NOMO-1 treated with dmso at 0.1 percent for 144 hours (cell line): Measurements from ENCODE around the gene SLC35F1.
"Not testable (repeated sequence)": the region's sequence is repeated elsewhere in the genome, so short reads cannot be mapped to it uniquely, and the experiment has no call there.

Experiments used
- DNase-seq: peaks from one replicate; lab custom pipeline; 2025; ENCODE audit not compliant: unreplicated experiment; lab: John Stamatoyannopoulos, UW

Gene SLC35F1

DNA sequence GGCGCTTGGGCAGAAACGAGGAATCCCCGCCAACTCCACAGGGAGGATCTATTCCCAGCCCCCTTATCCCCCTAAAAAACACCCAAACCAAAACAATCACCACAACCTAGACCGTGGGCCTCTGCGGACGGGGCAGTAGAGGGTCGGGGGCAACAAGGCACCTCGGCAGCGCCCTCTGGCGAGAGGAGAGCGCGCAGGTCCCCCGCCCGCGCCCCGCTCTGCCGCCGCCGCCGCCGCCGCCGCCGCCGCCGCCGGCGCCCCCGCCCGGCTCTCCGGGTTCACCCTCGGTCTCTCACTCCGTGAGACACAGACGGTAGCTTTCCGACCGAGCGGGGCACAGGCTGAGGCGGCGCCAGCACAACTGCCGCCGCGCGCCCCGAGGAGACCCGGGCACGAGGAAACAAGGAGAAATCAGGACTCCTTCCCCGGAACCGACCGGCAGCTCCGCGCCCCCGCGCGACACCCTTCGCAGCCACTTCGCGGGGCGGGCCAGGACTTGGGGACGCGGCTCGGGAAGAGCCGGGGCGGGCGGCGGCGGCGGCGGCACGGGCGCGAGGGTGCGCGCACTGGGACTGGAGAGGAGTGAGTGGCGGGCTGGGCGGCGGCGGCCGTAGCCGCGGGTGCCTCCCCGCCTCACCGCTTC is at the start of gene SLC35F1:
Gene SLC35F1 (plus strand): TSS at position 307 of the 643 bp plus-strand sequence.
- peak; percentile 6 for DNase-seq

DNA sequence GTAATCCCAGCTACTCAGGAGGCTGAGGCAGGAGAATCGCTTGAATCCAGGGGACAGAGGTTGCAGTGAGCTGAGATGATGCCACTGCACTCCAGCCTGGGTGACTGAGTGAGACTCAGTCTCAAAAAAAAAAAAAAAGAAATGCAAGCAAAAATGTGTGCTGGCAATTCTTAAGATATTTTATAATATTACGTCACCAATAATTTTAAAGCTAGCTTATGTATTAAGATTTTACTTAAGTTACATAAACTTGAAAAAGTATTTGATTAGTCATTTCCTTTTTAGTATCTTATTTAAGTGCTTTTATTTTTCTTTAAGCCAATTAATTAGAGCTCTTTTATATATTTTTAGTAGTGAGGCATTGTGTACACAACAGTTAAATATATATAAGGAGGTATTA is 48.5 kb upstream of the SLC35F1 start:
- not testable (repeated sequence) for DNase-seq

DNA sequence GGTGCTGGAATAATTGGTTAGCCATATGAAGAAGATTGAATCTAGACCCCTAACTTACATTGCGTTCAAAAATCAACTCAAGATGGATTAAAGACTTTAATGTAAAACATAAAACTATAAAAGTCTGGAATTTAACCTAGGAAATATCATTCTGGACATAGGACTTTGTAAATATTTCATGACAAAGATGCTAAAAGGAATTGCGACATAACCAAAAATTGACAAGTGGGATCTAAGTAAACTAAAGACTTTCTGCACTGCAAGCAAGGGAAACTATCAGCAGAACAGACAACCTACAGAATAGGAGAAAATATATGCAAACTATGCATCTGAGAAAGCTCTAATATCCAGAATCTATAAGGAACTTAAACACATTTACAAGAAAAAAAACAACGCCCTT is 45.5 kb upstream of the SLC35F1 start:
- DNase-seq, result no peak

DNA sequence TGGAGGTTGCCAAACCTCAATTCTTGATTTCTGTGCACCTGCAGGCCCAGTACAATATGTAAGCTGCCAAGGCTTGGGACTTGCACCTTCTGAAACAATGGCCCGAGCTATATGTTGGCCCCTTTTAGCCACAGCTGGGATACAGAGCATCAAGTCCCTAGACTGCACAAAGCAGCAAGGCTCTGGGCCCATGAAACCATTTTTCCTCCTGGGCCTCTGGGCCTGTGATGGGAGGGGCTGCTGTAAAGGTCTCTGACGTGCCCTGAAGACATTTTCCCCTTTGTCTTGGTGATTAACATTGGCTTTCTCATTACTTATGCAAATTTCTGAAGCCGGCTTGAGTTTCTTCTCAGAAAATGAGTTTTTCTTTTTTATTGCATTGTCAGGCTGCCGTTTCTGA is 40.5 kb upstream of the SLC35F1 start:
- no peak for DNase-seq

DNA sequence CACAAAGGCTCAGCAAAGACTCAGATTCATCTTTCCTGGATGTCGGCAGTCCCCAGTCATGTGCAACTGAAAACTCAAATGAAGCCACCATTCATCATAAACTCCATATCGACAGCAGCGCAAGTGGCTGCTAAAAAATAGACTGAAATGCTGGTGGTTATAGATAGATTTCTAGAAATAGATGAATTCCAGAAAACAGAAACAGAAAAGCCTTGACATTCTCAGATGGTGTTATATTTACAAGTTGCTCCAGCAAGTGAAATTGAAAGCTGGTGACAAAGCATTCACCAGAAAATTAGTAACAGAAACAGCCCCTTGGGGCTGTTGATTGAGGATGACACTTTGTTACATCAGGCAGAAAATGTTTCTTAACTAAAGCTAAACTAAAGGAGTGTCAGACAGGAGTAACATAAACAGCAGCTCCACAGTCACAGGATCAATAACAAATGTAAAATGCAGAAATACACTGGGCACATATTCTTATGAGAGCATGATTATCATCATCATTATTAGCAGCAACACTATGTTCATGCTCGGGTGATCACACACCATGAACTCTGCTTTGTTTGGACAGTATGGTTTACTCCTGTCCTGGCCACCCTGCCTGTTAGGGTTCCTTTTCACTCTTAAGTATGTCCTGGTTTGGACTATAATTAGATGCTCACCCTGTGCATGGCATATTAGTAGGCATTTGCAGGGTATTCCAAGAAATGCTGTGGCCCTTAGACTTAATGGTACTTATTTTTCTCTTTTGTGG is 36.4 kb upstream of the SLC35F1 start:
- no peak for DNase-seq

DNA sequence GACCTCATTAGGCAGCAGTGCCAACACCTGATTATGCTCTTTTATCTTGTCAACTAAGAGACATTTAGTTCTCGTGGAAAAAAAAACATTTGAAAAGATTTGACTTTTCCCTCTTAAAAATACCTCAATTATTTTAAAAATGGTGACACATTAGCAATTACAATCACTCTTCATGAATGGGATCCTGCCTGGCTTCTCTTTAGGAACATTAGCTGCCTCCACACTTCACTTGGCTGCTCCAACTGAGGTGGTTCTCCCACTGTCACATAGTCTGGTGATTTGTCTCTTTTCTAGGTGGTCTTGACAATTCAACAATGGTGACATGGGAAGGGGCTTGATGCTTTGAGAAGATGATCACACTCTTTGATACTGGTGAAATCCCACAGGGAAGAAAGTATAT is 26.2 kb upstream of the SLC35F1 start:
- DNase-seq, result no peak

DNA sequence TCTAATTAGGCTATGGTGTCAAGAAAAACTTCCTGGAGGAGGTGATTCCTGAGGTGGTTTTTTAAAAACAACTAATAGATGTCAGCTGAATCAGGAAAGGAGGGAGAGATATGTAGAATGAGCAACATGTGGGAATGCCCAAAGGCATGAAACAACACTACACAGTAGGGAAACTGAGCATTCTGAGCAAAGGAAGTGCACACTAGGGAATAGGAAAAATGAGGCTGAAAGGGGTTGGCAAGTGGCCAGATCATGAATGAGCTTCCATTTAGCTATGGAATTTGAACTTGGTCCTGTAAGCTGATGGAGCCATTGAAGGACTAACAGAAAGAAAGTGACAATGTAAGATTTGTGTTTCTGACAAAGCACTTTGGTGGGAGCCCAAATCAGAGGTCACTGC is 16.9 kb upstream of the SLC35F1 start:
- DNase-seq, result no peak

DNA sequence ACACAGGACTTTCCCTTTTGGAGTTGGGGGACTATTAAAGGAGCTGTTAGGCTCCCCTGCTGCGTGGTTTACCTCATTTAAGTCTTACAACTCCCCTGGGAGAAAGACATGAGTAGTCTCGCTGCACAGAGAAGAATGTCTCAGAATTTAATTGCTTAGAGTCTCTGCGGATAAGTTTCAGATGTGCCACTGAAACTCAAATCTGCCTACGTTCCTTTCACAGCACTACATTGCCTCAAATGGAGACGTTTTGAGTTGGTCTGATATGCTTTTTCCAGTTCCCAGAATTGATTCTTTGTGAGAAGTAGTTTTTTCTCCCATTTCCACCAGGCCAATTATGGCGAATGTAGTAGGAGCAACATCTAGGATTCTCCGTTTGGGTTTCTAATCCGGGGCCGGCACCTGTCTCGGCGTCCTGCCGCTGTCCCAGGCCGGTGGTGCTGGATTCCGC is 532 bp upstream of the SLC35F1 start:
- DNase-seq, result no peak

DNA sequence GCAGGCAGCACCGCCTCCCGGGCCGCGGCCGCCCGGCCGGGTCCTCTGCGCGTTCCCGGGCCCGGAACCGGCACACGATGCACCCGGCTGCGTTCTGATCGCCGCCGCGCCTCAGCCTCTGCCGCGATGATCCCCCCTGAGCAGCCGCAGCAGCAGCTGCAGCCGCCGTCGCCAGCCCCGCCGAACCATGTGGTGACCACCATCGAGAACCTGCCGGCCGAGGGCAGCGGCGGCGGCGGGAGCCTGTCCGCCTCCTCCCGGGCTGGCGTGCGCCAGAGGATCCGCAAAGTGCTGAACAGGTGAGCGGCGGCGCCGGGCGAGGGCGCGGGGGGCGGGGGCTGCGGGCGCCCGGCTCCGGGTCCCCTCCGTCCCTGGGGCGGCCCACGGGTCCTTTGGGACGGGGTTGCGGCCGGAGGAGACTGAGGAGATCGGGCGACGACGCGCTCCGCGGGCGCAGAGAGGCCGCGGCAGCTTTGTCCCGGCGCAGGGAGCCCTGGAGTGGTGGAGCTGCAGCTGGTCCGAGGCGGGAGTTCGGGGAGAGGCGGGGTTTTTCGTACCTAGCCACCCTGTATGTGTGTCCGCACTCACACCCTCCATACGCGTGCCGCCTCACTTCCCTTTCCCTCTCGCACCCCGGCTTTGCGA is 659 bp downstream of the SLC35F1 start:
- no peak for DNase-seq

DNA sequence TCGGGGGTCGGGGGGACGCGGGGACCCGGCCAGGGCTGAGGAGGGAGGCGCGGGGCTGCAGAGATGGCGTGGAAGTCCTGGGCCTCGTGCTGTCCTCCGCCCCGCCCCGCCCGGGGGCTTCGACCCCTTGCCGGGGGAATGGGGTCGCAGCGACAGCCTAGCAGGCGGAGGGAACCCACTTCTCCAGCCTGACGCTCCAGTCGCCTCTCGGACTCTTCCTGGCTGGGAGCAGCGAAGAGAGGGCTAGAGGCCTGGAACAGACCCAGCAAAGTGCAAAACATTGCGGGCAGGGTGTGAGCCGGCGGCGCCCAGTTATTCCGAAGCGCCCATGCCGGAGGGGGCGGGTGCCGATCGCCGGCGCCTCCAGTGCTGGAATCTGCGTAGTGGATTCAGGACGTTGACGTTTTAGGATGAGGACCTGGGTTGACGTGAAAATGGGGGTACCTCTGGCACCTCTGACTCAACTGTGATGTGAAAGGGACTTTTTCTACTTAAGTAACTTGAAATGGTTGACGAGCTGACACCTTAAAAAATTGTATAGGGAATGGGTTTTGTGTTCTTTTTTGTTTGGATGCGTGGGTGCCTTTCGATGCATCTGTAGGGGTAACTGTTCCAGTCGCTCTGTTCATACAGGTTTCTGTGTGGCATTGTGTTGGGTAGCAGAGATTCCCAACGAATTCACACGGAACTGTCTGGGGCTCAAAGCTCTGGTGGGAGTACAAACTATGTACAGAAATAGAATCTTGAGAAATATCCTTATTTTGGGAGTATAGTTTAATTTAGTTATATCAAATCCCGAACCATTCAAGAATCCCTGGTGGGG is 1.4 kb downstream of the SLC35F1 start:
- DNase-seq, result no peak

DNA sequence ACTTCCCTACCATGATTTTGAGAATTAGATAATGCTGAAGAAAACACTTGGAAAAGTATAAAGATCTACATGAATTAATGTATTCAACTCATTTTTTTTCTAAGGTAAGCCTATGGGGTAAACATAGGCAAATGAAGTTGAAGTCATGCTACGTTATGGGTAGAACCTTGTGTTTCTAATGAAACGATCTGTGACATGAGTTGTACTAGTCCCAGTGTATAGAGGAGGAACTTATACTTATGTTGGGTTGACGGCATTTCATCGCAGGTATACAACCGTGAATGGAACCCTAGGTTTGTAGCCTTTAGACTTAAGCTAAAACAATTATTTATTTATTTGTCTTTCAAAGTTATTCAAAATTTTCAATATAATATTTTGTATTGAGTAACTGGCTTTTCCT is 2.6 kb downstream of the SLC35F1 start:
- no peak for DNase-seq

DNA sequence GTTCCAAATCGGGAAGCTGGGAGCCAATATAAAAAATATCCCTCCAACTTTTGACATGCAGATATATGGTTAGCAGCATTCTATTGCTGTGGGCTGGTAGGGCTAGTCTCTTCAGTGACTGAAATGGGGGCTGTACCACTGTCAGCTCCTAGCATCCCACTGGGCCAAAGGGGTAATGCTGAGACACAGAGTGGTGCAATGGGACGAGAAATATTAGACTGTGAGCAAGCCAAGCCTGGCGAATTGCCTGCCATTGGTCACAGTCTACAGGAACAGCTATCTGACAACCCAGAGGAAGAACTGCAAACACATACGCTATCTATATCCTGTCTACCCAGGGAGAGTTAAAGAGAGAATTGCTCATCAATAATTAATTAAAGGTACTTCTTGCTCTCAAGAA is 3.5 kb downstream of the SLC35F1 start:
- no peak for DNase-seq

DNA sequence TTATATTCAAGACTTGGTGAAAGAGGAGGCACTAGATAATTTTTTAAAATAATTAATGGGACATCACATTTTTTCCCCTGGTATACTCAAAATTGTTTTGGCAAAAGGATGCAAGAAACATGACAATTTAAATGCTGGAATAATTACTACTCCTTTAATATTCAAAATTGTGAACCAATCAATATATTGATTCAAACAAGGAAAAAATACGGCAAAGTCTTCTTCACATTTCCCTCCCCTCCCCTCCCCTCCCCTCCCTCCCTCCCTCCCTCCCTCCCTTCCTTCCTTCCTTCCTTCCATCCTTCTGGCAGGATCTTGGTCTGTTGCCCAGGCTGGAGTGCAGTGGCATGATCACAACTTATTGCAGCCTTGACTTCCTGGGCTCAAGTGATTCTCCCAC is 4.1 kb downstream of the SLC35F1 start:
- DNase-seq, result no peak

DNA sequence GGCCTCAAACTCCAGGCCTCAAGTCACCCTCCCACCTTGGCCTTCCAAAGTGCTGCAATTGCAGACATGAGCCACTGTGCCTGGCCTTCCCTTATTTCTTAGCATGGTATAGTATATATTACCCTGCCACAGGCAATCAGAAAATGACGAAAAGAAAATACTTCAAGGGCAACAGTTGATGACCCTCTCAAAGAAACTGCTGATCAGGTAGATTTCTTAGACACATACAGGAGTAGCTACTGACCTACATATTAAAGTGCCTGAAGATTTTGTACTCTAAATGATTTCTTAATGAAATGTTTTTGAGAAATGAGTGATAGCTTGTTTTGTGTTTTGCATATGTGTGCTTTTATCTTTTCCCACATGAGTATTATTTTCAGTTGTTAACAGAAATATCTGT is 4.6 kb downstream of the SLC35F1 start:
- DNase-seq, result no peak

DNA sequence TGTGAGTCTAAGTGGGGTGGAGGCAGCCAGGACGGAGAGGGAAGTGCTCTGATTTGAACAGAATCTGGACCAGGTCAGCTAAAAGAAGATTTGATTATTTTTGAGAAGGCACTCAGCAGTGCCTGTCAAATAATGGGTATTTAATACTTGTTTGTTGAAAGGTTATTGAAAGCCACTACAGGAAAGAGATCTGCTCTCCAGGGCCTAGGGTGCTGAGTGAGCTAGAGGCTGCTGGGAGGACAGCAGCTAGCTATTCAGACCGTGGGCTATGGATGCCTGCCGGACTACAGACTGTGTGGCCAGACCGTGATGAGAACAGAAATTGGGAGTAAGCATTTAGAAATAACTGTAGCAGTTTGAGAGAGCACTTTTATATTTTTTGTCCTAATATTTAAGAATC is 8.8 kb downstream of the SLC35F1 start:
- DNase-seq, result no peak

DNA sequence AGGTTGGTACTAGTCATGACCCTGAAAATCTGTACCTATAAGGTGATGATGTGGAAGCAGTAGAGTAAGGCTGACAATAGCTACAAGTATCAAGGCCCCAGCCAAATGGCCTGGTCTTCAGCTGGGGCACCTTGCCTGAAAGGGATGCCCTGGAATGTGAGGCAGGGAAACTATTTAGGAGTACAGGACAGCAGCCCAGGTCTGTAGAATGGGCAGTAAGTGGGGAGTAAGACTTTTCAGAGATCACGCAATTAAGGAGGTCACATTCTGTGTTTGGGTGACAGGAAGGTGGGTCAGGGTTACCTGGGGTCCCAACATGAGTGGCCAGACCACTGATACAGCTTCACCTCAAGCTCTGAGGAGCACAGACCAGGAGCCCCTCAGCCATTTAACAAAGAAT is 9.4 kb downstream of the SLC35F1 start:
- no peak for DNase-seq

DNA sequence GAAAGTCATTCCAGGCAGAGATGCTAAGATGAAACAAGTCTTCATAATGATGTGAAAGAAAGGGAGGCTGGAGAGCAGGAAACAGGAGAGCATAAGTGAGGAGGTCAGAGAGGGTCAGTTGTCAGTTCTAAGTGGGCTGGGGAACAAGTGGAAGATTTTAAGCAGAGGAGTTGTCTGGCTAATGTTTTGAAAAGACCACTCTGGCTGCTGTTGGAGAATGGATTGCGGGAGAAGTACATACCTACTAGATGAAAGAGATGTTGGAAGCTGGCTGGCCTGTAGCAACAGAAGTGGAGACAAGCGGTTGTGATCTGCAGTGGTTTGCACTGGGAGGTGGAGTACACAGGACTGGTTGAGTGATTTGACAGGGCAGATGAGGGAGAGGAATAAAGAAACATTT is 10.1 kb downstream of the SLC35F1 start:
- DNase-seq, result no peak

DNA sequence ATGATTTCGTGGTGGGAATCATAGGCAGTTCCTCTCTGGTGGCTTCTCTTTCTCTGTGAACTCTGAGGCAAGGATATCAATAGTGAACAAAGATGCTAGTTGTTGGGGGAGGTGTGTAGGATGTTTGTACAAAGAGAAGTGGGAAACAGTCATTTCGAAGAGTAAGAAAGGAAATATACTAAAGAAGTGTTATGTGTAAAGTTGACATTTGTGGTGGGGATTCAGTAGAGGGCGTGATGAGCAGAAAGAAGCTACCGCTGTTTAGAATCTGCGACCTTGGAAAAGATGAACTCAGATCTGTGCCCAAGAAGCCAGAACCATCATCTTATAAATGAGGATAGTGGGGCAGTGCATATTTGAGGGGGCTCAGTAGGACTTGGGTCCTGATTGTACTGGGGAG is 11.4 kb downstream of the SLC35F1 start:
- no peak for DNase-seq

DNA sequence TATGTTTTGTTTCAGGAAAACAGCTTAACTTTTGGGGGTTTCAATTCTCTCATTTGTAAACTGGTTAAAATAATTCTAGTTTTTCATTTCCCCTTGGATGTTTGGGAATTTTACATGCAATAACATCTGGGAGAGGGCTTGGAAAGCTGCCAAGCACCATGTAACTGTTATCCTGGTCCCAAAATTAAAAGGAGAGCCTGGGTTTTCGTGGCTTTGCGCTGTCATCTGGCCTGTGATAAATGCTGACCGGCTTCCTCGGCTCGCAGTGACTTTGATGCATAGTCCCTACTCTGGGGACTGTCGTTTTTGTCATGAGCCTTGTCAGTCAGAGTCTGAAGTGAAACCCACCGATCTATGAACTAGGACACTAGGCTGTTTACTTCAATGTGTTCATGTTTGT is 12.2 kb downstream of the SLC35F1 start:
- DNase-seq, result no peak

DNA sequence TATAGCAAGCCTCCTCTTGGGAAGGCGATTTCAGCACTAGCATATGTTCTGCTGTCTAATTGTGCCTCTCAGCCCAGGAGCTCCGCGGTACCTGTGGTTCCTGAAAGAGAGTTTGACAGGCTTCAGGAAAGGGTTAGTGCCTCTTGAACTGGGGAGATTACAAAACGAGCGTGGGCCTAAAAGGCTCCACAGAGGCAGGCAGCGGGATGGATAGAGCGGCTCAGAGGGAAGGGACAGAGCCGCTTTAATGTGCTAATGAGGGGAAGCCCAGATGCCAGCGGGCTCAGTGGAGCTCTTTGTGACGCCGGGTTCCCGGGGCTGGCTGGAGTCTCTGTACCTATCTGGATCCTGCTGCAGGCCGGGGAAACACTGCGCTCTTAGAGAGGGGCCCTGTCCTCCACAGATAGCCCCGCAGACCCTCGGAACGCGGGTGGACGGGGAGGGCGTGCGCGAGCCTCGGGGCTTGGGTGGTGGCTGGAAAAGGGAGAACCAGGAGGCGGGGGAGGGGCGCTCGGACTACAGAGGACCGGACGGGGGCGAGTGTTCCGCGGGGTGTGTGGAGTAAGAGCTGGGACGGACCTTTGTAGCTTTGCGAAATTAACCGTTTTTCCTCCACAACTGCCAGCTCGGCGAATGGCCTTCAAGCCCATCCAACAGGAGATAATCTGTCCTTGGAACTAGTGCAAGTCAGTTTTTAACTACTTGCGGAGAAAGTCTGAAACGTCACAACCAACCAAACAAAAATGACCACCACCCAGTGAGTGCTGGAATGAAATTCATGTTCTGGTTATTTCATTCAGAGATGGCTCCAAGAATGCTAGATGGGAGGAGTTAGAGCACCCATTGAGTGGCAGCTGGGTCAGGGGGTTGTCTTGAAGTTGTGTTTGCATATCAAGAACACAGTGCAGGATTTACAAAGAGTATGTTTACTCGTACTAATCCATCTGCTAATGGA is 13.0 kb downstream of the SLC35F1 start:
- DNase-seq, result peak; percentile 27
